Activated naive CD8-positive, alpha-beta T cell treated with anti-CD3 and anti-CD28 coated beads, Interleukin-2, amount 50 U/mL, for 24 hours (primary cell): ENCODE results near the gene TDRD9.
"Not testable (repeated sequence)": the region's sequence is repeated elsewhere in the genome, so short reads cannot be mapped to it uniquely, and the experiment has no call there.

Source experiments
- ATAC-seq: fragments of 150-1000 bp; cut with Tn5 transposase; one replicate; pipeline ENCODE4 v1.10.0; 2021
- DNase-seq: peaks from one replicate; pipeline ENCODE4 v3.0.0; 2021
- H3K27ac Mint-ChIP-seq: one replicate; pipeline ENCODE4 v1.8.0; 2021; ENCODE audit warnings: mild to moderate bottlenecking, mixed read lengths
- H3K27me3 Mint-ChIP-seq: one replicate; pipeline ENCODE4 v1.8.0; 2021; ENCODE audit warnings: mixed read lengths
- H3K36me3 Mint-ChIP-seq: one replicate; pipeline ENCODE4 v1.8.0; 2021; ENCODE audit warnings: low read depth, mixed read lengths
- H3K4me1 Mint-ChIP-seq: one replicate; pipeline ENCODE4 v1.8.0; 2021; ENCODE audit warnings: mixed read lengths
- H3K4me3 Mint-ChIP-seq: one replicate; pipeline ENCODE4 v1.8.0; 2021; ENCODE audit warnings: mild to moderate bottlenecking, moderate library complexity, mixed read lengths
- H3K9me3 Mint-ChIP-seq: one replicate; pipeline ENCODE4 v1.8.0; 2021; ENCODE audit warnings: mixed read lengths

The TDRD9 gene

GRCh38 chr14:103904493-103905107 is 23.7 kb upstream of the TDRD9 start:
- H3K9me3 Mint-ChIP-seq, result no peaks in the 10 kb centered on the region
- H3K4me3 Mint-ChIP-seq, result no peak overlapping the region
- ATAC-seq, result no peak
- no peaks in the 10 kb centered on the region for H3K36me3 Mint-ChIP-seq
- peaks cover 14% of the 10 kb centered on the region for H3K4me1 Mint-ChIP-seq
- H3K27ac Mint-ChIP-seq, result no peak overlapping the region
- DNase-seq, result no peak
- peaks cover 5% of the 10 kb centered on the region for H3K27me3 Mint-ChIP-seq

DNA sequence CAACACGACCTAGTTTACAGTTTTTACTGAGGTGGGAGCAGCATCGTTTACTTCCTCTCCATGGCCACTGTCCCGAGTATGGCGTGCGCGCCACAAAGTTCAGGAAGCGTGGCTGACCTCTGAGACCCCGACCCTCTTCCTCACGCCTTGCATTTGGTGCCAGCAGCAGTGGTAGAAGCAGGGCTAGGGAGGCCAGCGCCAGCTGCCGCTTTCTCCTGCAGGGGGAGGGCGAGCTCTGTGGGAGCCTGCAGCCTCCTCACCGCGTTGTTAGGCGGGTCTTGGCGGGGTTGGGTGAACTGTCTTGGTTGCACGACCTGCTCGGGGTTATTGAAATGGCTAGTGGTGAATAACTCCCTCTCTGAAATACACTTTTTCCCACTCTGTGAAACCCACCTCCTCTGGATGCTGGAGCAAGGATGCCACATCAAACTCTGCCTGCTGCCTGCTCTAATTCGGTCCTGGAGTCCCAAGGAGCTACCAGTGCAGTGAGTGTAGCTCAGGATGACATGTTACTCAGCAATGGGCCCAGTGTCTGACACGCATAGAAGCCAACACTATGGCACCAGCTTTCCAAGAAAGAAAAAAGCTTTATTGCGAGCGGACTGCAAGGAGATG is 22.3 kb upstream of the TDRD9 start:
- no peak for ATAC-seq
- Mint-ChIP-seq H3K4me3 (no peak overlapping the region), H3K4me1 (peaks cover 24% of the 10 kb centered on the region), H3K27me3 (peaks cover 5% of the 10 kb centered on the region), H3K9me3 (no peaks in the 10 kb centered on the region), H3K36me3 (no peaks in the 10 kb centered on the region), H3K27ac (no peak overlapping the region)
- DNase-seq, result peak; percentile 29

DNA sequence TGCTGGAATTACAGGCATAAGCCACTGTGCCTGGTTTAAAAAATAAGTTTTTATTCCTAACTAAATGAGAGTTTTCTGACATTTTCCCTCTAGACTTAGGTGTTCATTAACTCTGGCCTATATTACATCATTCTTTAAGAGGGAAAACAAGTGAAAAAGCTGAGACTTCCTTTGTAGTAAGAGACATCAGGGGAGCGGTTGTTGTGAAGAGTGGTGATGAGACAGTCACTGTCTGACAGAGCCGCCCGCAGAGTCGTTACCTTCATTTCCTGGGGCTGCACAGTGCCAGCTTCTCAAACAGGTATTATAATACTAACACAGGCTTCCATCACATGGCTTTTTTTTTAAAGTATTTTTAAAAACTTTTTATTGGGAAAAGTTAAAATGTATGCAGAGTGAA is 19.7 kb upstream of the TDRD9 start:
- Mint-ChIP-seq H3K27ac (peak overlapping the region; percentile 55), H3K4me1 (peaks cover 22% of the 10 kb centered on the region), H3K36me3 (peaks cover 12% of the 10 kb centered on the region), H3K9me3 (no peaks in the 10 kb centered on the region), H3K27me3 (peaks cover 2% of the 10 kb centered on the region), H3K4me3 (no peak overlapping the region)
- DNase-seq (no peak), ATAC-seq (no peak)

- peaks cover 14% of the 10 kb centered on the region for H3K36me3 Mint-ChIP-seq
- no peaks in the 10 kb centered on the region for H3K9me3 Mint-ChIP-seq
- ATAC-seq, result no peak
- peaks cover 22% of the 10 kb centered on the region for H3K4me1 Mint-ChIP-seq
- no peak for DNase-seq
- peaks cover 2% of the 10 kb centered on the region for H3K27me3 Mint-ChIP-seq
- H3K4me3 Mint-ChIP-seq, result peak overlapping the region; percentile 62
- peak overlapping the region; percentile 59 for H3K27ac Mint-ChIP-seq
These were observed 18.6 kb upstream of the TDRD9 start for GRCh38 chr14:103909531-103910261.

DNA sequence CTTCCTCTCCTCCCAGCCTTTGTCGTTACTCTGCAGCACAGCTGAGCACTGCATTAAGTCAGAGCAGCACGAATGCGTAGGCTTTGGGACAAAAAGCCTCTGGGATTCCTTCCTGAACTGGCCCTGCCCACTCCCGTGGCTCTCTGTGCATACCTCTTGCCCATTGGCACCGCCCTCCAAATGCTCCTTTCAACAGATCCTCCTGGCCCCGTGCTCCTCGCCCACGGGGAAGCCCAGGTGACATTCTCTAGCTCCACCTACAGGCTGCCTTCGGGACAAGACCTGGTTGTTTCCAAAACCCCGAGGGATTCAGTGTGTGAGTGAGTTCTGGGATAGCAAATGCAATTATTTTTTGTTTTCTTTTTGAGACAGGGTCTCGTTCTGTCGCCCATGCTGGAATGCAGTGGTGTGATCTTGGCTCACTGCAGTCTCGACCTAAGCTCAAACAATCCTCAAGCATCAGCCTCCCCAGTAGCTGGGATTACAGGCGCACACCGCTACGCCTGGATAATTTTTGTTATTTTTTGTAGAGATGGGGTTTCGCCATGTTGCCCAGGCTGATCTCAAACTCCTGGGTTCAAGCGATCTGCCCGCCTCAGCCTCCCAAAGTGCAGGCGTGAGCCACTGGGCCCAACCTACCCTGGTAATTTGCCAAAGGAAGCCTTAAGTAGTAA is 17.9 kb upstream of the TDRD9 start:
- Mint-ChIP-seq H3K4me1 (peaks cover 22% of the 10 kb centered on the region), H3K27me3 (peaks cover 2% of the 10 kb centered on the region), H3K27ac (peak overlapping the region; percentile 59), H3K9me3 (no peaks in the 10 kb centered on the region), H3K4me3 (peak overlapping the region; percentile 62), H3K36me3 (peaks cover 19% of the 10 kb centered on the region)
- ATAC-seq (peak; percentile 88), DNase-seq (peak; percentile 78)

DNA sequence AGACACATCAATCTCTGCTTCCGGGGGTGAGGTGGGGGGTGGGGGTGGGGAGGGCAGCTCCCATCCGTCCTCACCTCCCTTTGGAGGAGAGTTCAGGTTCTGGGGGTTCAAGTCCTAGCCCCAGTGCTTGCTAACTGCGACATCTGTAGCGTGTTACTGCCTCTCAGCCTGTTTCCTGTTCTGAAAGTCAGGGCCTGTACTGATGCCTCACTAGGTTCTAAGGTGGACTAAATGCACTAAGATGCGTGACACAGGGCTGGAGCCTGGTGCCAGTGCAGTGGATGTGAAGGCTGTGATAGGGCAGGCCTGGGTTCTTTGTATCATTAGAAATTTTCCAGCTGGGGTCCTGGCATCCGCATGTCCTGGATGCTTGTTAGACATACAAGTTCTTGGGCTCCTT is 17.3 kb upstream of the TDRD9 start:
- Mint-ChIP-seq H3K27me3 (peaks cover 2% of the 10 kb centered on the region), H3K36me3 (peaks cover 22% of the 10 kb centered on the region), H3K9me3 (no peaks in the 10 kb centered on the region), H3K27ac (no peak overlapping the region), H3K4me1 (peaks cover 23% of the 10 kb centered on the region), H3K4me3 (no peak overlapping the region)
- ATAC-seq (no peak), DNase-seq (no peak)

DNA sequence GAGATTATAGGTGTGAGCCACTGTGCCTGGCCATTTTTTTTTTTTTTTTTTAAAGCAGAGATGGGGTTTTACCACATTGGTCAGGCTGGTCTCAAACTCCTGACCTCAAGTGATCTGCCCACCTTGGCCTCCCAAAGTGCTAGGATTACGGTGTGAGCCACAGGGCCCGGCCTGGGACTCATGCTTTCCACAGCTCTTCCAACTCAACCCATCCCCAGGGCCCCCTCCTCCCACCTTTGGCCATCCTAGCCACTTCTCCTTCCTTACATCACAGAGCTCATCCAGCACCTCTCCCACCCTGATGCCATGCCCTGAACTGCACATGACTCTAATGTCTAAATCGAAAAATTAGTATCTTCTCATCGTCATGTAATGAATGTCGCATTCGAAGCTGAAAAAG is 12.6 kb upstream of the TDRD9 start:
- Mint-ChIP-seq H3K36me3 (peaks cover 27% of the 10 kb centered on the region), H3K4me3 (no peak overlapping the region), H3K4me1 (peaks cover 16% of the 10 kb centered on the region), H3K27me3 (no peaks in the 10 kb centered on the region), H3K9me3 (no peaks in the 10 kb centered on the region), H3K27ac (peak overlapping the region; percentile 47)
- ATAC-seq, result no peak
- DNase-seq, result no peak

- Mint-ChIP-seq H3K36me3 (peaks cover 29% of the 10 kb centered on the region), H3K9me3 (no peaks in the 10 kb centered on the region)
These were observed 11.5 kb upstream of the TDRD9 start for GRCh38 chr14:103916636-103917262.

DNA sequence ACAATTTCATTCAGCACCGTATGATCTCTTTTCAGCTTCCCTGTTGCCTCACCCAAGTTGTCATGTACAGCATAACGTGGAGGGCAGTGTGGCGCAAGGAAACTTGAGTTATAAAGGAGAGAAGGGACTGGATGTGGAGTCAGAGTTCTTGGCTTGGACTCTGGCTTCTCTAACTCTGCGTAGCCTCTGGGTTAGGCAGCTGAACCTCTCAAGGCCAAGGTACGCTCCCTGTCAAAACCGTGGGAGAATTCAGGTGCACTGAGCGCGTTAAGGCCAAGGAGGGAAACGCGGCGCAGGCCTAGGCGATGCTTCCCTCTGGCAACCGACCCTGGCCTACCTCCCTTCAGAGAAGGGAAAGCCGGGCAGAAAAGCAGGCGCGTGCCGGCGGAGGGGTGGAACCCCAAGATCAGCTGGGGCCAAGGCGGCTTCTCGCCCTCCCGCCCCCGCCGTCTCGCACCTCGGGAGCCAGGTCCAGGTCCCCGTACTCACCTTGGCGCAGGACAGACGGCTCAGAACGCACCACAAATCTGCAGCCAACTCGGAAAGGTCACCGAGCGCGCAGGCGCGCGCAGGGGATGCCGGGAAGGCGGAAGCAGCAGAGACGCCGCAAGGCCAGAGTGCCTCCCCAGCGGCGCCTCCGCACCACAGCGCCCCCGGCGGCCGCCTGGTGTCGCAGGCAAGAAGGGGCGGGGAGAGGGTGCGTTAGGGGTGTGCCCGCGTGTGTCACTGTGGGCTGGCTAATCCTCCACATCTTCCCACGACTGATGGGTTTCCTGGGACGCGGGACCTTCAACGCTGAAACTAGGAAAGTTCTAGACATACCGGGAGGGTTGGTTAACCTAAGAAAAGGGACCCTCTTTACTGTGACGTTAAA is 7.0 kb upstream of the TDRD9 start:
- Mint-ChIP-seq H3K36me3 (peaks cover 9% of the 10 kb centered on the region), H3K27me3 (peaks cover 11% of the 10 kb centered on the region), H3K4me1 (peaks cover 15% of the 10 kb centered on the region), H3K4me3 (peak overlapping the region; percentile 95), H3K27ac (peak overlapping the region; percentile 91), H3K9me3 (no peaks in the 10 kb centered on the region)
- DNase-seq, result peak; percentile 96
- peak; percentile 98 for ATAC-seq

More at GRCh38 chr14:103916636-103917262, 11.5 kb upstream of the TDRD9 start:
- ATAC-seq, result no peak
- no peak overlapping the region for H3K4me3 Mint-ChIP-seq
- no peaks in the 10 kb centered on the region for H3K27me3 Mint-ChIP-seq
- peaks cover 18% of the 10 kb centered on the region for H3K4me1 Mint-ChIP-seq
- peak overlapping the region; percentile 27 for H3K27ac Mint-ChIP-seq
- DNase-seq, result no peak

- not testable (repeated sequence) for H3K36me3 Mint-ChIP-seq, DNase-seq, ATAC-seq, H3K9me3 Mint-ChIP-seq
- Mint-ChIP-seq H3K27me3 (peaks cover 11% of the 10 kb centered on the region), H3K4me1 (peaks cover 13% of the 10 kb centered on the region), H3K4me3 (peak overlapping the region; percentile 95), H3K27ac (peak overlapping the region; percentile 49)
These were observed 6.4 kb upstream of the TDRD9 start for GRCh38 chr14:103921855-103922200.

- H3K9me3 Mint-ChIP-seq, result no peaks in the 10 kb centered on the region
- no peak for DNase-seq
- H3K27ac Mint-ChIP-seq, result no peak overlapping the region
- peaks cover 11% of the 10 kb centered on the region for H3K27me3 Mint-ChIP-seq
- peaks cover 6% of the 10 kb centered on the region for H3K36me3 Mint-ChIP-seq
- no peak overlapping the region for H3K4me3 Mint-ChIP-seq
- peaks cover 11% of the 10 kb centered on the region for H3K4me1 Mint-ChIP-seq
- ATAC-seq, result no peak
These were observed 4.4 kb upstream of the TDRD9 start for GRCh38 chr14:103923863-103924262.

GRCh38 chr14:103925316-103925715 is 2.9 kb upstream of the TDRD9 start:
- Mint-ChIP-seq H3K4me1 (peaks cover 5% of the 10 kb centered on the region), H3K4me3 (no peak overlapping the region), H3K9me3 (no peaks in the 10 kb centered on the region), H3K36me3 (peaks cover 4% of the 10 kb centered on the region), H3K27ac (no peak overlapping the region), H3K27me3 (peaks cover 14% of the 10 kb centered on the region)
- ATAC-seq, result no peak
- DNase-seq, result no peak

GRCh38 chr14:103927566-103927965 is 690 bp upstream of the TDRD9 start:
- H3K4me3 Mint-ChIP-seq, result no peak overlapping the region
- peaks cover 13% of the 10 kb centered on the region for H3K4me1 Mint-ChIP-seq
- no peak for DNase-seq
- peaks cover 14% of the 10 kb centered on the region for H3K27me3 Mint-ChIP-seq
- no peaks in the 10 kb centered on the region for H3K9me3 Mint-ChIP-seq
- H3K27ac Mint-ChIP-seq, result no peak overlapping the region
- H3K36me3 Mint-ChIP-seq, result no peaks in the 10 kb centered on the region
- no peak for ATAC-seq
